ENCODE results near the gene UBASH3B.
"Not testable (repeated sequence)": the region's sequence is repeated elsewhere in the genome, so short reads cannot be mapped to it uniquely, and the experiment has no call there.

Gene UBASH3B

DNA sequence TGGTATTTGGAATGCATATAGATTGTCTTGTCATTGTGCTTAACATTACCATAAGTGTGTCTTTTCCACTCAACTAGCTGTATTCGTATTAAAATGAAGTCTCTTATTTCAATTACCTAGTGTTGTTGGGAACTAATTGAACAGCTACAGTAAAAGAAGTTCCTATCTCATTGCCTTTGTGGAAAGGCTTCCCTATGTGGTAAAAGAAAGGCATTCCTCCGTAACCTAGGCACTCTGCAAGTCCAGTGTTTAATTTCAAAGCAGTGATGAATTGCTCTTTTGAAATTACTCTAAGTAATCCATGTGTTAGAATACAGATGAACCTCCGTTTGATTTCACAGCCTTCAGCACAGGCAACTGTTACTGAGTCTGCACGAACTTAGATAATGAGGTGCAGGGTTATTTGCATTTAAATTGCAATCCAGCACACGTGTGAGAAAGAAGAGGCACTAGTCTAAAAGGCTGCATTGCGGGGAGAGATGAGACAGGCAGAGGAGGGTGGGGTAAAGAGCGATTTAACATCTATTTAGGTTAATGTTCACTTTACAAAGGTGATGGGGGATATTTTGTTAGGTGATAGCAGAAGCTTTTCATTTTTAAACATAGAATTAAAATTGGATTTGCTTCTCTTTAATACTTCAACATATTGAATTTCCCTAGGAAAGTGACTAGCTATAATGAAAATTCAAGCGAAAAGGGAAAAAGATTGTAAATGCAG is 157.8 kb downstream of the UBASH3B start:
- DNase-seq (ENCODE audit: low spot score), result no peak

DNA sequence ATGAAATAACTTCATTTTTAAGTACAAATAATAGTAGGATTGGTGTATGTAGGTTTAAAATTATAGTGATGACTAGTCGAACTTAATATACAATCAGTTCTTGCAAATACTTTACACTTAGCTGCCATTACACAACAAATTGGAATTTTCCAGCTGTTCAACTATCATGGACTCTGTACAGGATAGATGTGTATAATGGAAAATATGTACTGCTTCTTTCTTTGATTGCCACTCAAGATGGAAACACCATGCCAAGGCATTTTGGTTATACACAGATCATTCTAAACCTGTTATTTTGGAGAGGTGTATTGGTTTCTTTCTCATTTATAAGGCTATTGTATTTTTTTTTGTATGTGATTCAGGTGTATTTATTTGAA is 158.4 kb downstream of the UBASH3B start:
- no peak for DNase-seq (ENCODE audit: low spot score)

DNA sequence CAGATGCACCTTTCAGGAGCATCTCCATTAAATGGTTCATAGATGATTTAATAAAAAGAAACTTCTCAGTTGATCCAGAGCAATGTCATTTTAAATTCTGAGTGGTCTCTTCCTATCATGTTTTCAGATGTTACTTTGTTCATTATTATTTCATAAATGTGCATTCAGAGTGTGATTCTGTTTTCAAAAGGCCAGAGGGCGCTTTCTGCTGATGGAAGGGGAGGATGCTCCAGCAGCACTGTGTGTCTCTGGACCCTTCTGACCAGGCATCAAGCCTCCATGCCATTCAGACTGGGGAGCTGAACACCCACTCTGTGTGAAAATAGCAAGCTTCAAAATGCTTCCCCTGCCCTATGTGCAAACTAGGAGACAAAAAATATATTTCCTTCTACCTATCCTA is 158.9 kb downstream of the UBASH3B start:
- DNase-seq (ENCODE audit: low spot score), result no peak

GRCh38 chr11:122815900-122816299 is 160.4 kb downstream of the UBASH3B start:
- DNase-seq (ENCODE audit: low spot score), result no peak

DNA sequence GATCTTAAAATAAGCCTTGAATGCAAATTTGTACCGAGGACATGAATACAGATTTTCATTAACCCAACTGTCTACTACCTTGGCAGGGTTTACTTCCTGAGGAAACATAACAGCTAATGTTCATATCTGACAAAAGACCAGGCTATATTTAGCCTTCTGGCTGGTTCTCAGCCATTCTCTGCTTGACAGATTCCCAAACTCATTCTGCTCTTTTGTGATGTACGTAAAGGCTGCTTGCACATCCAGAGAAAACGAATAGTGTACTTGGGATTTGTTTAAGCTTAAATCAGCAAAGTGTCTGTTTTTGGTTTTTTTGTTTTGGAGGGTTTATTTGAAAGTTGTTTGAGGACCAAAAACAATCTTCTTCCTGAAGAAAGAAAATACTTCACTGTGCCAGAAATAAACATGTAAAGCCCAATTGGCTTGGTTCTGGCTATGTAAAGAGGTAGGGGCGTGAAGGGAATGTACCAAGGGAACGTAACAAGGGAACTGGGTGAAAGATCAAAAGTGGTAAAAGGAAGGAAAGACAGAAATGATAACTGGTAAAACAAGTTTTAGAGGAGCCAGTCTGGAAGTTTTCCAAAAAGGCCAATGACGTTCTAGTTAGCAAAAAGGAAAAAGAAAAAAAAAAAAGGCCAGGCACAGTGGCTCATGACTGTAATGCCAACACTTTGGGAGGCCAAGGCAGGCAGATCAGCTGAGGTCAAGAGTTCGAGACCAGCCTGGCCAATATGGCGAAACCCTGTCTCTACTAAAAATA is 161.4 kb downstream of the UBASH3B start:
- DNase-seq (ENCODE audit: low spot score), result no peak

GRCh38 chr11:122820158-122820557 is 164.6 kb downstream of the UBASH3B start:
- DNase-seq (ENCODE audit: low spot score), result no peak

- DNase-seq (ENCODE audit: low spot score), result no peak
Measured at GRCh38 chr11:122821169-122821568, 165.6 kb downstream of the UBASH3B start.

DNA sequence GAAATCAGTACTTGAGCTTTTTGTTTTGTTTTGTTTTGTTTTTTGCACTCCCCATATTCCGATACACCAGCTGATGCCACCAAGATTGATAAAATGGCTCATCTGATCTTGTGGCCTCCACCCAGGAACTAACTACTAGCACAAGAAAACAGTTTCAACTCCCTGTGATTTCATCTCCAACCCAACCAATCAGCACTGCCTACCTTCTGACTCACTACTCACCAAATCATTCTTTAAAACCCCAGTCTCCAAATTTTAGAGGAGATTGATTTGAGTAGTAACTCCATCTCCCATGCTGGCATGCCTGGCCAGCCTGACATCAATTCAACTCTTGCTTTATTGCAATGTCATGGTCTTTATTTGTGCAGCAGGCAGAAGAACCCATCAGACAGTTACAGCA is 166.7 kb downstream of the UBASH3B start:
- no peak for DNase-seq (ENCODE audit: low spot score)

DNA sequence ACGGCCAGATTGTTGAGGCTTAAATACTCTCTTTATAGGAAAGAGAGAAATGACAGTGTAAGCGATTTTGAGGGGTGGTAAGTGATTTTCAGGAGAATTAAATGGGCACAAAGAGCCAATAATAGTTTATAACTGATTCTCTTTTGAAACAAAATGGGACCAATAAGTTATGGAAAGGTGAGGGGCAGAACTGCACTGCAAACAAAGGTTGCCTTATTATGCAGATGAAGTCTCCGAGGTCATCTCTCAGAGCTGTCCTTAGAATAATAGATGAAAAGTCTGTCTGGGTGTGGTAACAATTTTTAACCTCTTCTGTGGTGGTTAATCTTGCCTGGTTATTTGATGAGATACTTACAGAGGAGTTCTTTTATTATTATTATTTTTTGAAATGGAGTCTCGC is 168.0 kb downstream of the UBASH3B start:
- DNase-seq (ENCODE audit: low spot score), result no peak

- not testable (repeated sequence) for DNase-seq (ENCODE audit: low spot score)
Measured at GRCh38 chr11:122829371-122829770, 173.8 kb downstream of the UBASH3B start.

GRCh38 chr11:122832297-122832696 is 176.8 kb downstream of the UBASH3B start:
- DNase-seq (ENCODE audit: low spot score), result not testable (repeated sequence)

- no peak for DNase-seq (ENCODE audit: low spot score)
Measured at GRCh38 chr11:122832721-122833470, 177.4 kb downstream of the UBASH3B start.

GRCh38 chr11:122833846-122834464 is 178.4 kb downstream of the UBASH3B start:
- DNase-seq (ENCODE audit: low spot score), result no peak

GRCh38 chr11:122836916-122837315 is 181.4 kb downstream of the UBASH3B start:
- no peak for DNase-seq (ENCODE audit: low spot score)

GRCh38 chr11:122837528-122838346 is 182.2 kb downstream of the UBASH3B start:
- no peak for DNase-seq (ENCODE audit: low spot score)

GRCh38 chr11:122843281-122844141 is 188.0 kb downstream of the UBASH3B start:
- no peak for DNase-seq (ENCODE audit: low spot score)

DNA sequence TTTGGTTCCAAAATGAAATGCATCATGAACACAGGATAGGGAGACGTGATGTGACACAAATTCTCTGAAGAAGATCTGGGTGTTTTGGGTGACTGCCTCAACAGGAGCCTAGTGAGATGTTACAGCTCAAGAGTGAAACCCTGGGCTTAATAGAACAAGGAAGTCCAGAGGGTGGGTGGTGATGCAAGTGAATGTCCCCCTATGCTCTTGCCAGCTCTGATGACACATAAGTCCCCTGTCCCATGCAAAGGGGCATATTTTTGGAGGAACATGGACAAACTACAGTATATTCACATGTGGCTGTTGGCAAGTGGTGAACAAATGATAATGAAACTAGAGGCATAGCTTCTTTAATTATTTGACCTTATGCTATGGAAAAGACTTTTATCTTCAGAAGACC is 191.9 kb downstream of the UBASH3B start:
- no peak for DNase-seq (ENCODE audit: low spot score)

DNA sequence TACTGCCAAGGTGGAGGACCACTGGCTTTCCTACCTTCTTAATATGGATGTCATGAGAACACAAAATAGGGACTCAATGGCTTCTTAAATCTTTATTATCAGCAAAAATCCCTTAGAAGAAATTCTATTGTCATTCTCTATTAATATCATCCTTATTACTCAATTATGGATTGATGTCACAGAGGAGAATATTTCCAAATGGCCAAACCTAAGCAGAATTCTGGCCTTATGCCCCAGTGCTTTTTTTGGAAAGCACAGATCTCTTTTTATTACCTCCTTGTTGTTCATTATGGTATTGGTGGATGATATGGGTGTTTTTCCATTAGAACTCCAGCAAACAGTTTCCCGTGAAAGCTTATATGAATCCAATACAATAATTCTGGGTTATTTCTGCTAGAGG is 192.7 kb downstream of the UBASH3B start:
- no peak for DNase-seq (ENCODE audit: low spot score)

DNA sequence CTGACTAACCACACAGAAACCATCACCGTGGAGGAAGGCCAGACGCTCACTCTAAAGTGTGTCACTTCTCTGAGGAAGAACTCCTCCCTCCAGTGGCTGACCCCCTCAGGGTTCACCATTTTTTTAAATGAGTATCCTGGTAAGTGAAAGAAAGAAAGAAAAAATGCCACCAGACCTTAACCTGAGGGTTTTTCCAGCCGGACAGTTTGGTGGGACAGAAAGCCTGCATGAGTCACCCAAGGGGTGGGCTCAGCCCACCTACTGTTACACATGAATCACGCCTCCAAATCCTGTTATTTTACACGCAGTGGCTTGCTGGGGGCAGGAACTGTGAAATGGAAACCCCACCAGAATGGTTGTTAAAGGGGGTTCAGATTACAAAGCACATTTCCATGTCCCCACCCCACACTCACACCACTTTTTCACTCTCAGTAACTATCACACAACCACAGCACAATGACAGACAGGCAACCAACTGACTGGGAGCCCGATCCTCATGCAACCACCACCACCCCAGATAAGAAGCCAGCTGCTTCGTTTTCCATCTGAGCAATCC is 194.6 kb downstream of the UBASH3B start:
- DNase-seq (ENCODE audit: low spot score), result peak; percentile 13

DNA sequence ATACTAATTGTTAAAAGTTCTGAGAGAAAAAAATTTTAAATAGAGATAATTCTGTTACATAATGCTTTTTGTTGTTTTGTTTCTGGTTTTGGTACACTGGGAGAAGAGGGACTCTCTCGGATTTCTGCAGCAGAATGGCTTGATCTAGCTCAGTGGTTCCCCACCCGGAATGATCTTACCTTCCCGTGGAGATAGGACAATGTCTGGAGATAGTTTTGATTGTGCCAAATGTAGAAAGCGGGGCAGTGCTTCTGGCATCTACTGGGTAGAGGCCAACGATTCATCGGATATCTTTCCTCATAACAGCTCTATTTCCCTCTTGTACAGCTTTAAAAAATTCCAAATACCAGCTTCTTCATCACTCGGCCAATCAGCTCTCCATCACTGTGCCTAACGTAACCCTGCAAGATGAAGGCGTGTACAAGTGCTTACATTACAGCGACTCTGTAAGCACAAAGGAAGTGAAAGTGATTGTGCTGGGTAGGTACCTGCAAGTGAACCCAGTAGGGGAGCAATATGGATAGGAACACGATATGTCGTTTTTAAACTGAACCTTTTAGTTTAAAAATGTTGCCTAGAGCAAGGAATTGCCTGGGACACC is 195.9 kb downstream of the UBASH3B start:
- DNase-seq (ENCODE audit: low spot score), result no peak
